Lung (tissue), 12 donors: ENCODE results near the gene CTCFL. TPM values are rescaled to one million over a fixed set of nuclear protein-coding genes. Genes with fewer than 3 reads are reported as not detected.
A peak's percentile ranks its signal among the peaks of the same experiment; 100 is the strongest.

Experiments used
- ATAC-seq: fragments of 200-7000 bp; cut with Tn5 transposase; one replicate; pipeline ENCODE4 v1.9.1; 2020; ENCODE audit warnings: moderate number of reproducible peaks; ENCODE audit not compliant: insufficient read depth, low FRiP score
- DNase-seq, 3 donors: peaks; one replicate each; pipeline ENCODE4 v3.0.0-alpha.2; 2013 to 2017
- H3K27ac ChIP-seq, 2 donors: one replicate each; pipeline ENCODE4 v1.5.1; 2013; ENCODE audit warnings: mild to moderate bottlenecking in 2 of 2, moderate library complexity in 2 of 2, control low read depth in 1 of 2, inconsistent platforms in 1 of 2, low read depth in 1 of 2, low read length in 1 of 2
- H3K27me3 ChIP-seq, 3 donors: one replicate each; pipeline ENCODE4 v1.5.1; 2013; ENCODE audit warnings: low read length in 2 of 3; ENCODE audit not compliant: control insufficient read depth in 3 of 3, insufficient read depth in 3 of 3
- H3K36me3 ChIP-seq, 4 donors: one replicate each; pipeline ENCODE4 v1.5.1; 2013; ENCODE audit warnings: low read length in 4 of 4, mild to moderate bottlenecking in 1 of 4, moderate library complexity in 1 of 4; ENCODE audit not compliant: control insufficient read depth in 4 of 4, insufficient read depth in 4 of 4
- H3K4me1 ChIP-seq, 5 donors: one replicate each; pipeline ENCODE4 v1.5.1; 2013; ENCODE audit warnings: low read length in 5 of 5, mild to moderate bottlenecking in 2 of 5, moderate library complexity in 1 of 5; ENCODE audit not compliant: control insufficient read depth in 5 of 5, insufficient read depth in 5 of 5
- H3K4me3 ChIP-seq: one replicate; pipeline ENCODE4 v1.5.1; 2013; ENCODE audit warnings: mild to moderate bottlenecking, control low read depth, moderate library complexity
- H3K9ac ChIP-seq, 2 donors: one replicate each; pipeline ENCODE4 v1.5.1; 2013; ENCODE audit warnings: low read length in 2 of 2, control low read depth in 1 of 2; ENCODE audit not compliant: insufficient read depth in 1 of 2
- H3K9me3 ChIP-seq, 4 donors: one replicate each; pipeline ENCODE4 v1.5.1; 2013; ENCODE audit warnings: low read length in 3 of 4, mild to moderate bottlenecking in 1 of 4, moderate library complexity in 1 of 4; ENCODE audit not compliant: control insufficient read depth in 4 of 4, insufficient read depth in 3 of 4
- CTCF ChIP-seq: IDR thresholded peaks from 2 replicates; pipeline ENCODE4 v1.5.1; 2012; ENCODE audit warnings: mild to moderate bottlenecking; ENCODE audit errors: control extremely low read depth, extremely low read depth
- WGBS, 2 donors: extraction: QIAGEN DNeasy Blood & Tissue Kit; methylation state at CpG; one replicate each; pipeline ENCODE4 v1.1.7; 2013; 5-methylcytosine and 5-hydroxymethylcytosine counted together
- polyA plus RNA-seq, 2 donors: library from polyadenylated mRNA; stranded (reverse); fragments of 200-250 nt; gene quantifications; one replicate each; pipeline ENCODE4 v1.2.1, GENCODE V29; 2013
- total RNA-seq, 2 donors: library from RNA; depleted of rRNA in 1 of 2; stranded (reverse); fragments of >200 nt in 1 of 2; gene quantifications; one replicate each; pipeline ENCODE4 v1.2.1, GENCODE V29; 2014 to 2021
- donor health status: control.
- donor health status: control.
- donor health status: Bipolar disorder and iron deficiency.
- donor health status: healthy.
- donor health status: DM: yes; HTN: yes; CAD: no.

Gene CTCFL
- total and polyA plus RNA-seq, 4 donors = 0.02 TPM; not detected in 3

GRCh38 chr20:57455386-57455785, 69.6 kb downstream of the CTCFL start:
- no peak for TF ChIP-seq CTCF

GRCh38 chr20:57451795-57452661, 72.9 kb downstream of the CTCFL start:
- WGBS, 2 donors = 54 to 78% methylated on average over 21 of the region's 21 CpGs
- Histone ChIP-seq H3K36me3 (no peaks in the 10 kb centered on the region), H3K4me1 (peaks cover 0 to 3% (median 0%) of the 10 kb centered on the region in 5 donors), H3K9ac (no peak overlapping the region), H3K9me3 (peaks cover 0 to 1% (median 0%) of the 10 kb centered on the region in 4 donors), H3K27me3 (no peaks in the 10 kb centered on the region), H3K4me3 (no peak overlapping the region), H3K27ac (peak overlapping the region in 1 of 2 donors; percentile 32)
- no peak for TF ChIP-seq CTCF
- no peak for ATAC-seq
- no peak for DNase-seq

More at GRCh38 chr20:57455386-57455785, 69.6 kb downstream of the CTCFL start:
- no peak overlapping the region for H3K9ac ChIP-seq
- peaks cover 0 to 11% (median 4%) of the 10 kb centered on the region in 5 donors for H3K4me1 ChIP-seq
- no peaks in the 10 kb centered on the region for H3K36me3 ChIP-seq
- H3K9me3 ChIP-seq = no peaks in the 10 kb centered on the region
- WGBS, 2 donors = 78 to 100% methylated on average over 3 of the region's 3 CpGs
- H3K27ac ChIP-seq = no peak overlapping the region
- H3K27me3 ChIP-seq = no peaks in the 10 kb centered on the region
- no peak overlapping the region for H3K4me3 ChIP-seq
- DNase-seq (no peak), ATAC-seq (no peak)

- ATAC-seq (no peak), DNase-seq (no peak)
- H3K36me3 ChIP-seq = no peaks in the 10 kb centered on the region
- no peak overlapping the region for H3K4me3 ChIP-seq
- WGBS, 2 donors = 42 to 76% methylated on average over 7 of the region's 7 CpGs
- H3K27ac ChIP-seq = peak overlapping the region in 1 of 2 donors; percentile 32
- H3K27me3 ChIP-seq = no peaks in the 10 kb centered on the region
- peaks cover 0 to 3% (median 0%) of the 10 kb centered on the region in 4 donors for H3K9me3 ChIP-seq
- no peak for TF ChIP-seq CTCF
- no peak overlapping the region for H3K9ac ChIP-seq
- H3K4me1 ChIP-seq = peaks cover 0 to 3% (median 0%) of the 10 kb centered on the region in 5 donors
These were observed 73.5 kb downstream of the CTCFL start for GRCh38 chr20:57451431-57451794.
